SK-N-MC (cell line): Measurements from ENCODE around the gene B3GALT5.

ENCODE experiments used
- DNase-seq: peaks from one replicate; pipeline ENCODE4 v3.0.0-alpha.2; 2011; ENCODE audit warnings: low read depth, low spot score
- H3K27ac ChIP-seq: fragments of 200-600 bp; sonication (generic); 2 replicates; pipeline ENCODE4 v1.5.1; 2016; ENCODE audit warnings: mixed run types
- H3K36me3 ChIP-seq: fragments of 200-600 bp; sonication (generic); 2 replicates; pipeline ENCODE4 v1.6.1; 2017; ENCODE audit warnings: antibody characterized with exemption, low read length, mixed read lengths; ENCODE audit not compliant: insufficient read depth
- H3K4me3 ChIP-seq: fragments of 200-600 bp; sonication (generic); 2 replicates; pipeline ENCODE4 v1.5.1; 2016
- H3K9ac ChIP-seq: fragments of 200-600 bp; sonication (generic); 2 replicates; pipeline ENCODE4 v1.8.0; 2017; ENCODE audit warnings: mixed run types, mixed read lengths; ENCODE audit not compliant: insufficient read length
- H3K9me3 ChIP-seq: fragments of 200-600 bp; sonication (generic); 2 replicates; pipeline ENCODE4 v1.6.1; 2017; ENCODE audit warnings: low read depth, mild to moderate bottlenecking, antibody characterized with exemption, low read length, moderate library complexity, mixed read lengths
- EZH2 ChIP-seq: fragments of 200-600 bp; sonication (generic); IDR thresholded peaks from one replicate; pipeline ENCODE4 v1.6.1; 2017; ENCODE audit warnings: antibody characterized with exemption
- FOXP2 ChIP-seq: optimal IDR thresholded peaks from 2 replicates; pipeline ENCODE3; 2011; ENCODE audit warnings: mild to moderate bottlenecking, moderate library complexity; ENCODE audit not compliant: insufficient read depth; ENCODE audit errors: extremely low read length, control extremely low read depth
- POLR2AphosphoS5 ChIP-seq: IDR thresholded peaks from 2 replicates; pipeline ENCODE4 v1.6.1; 2012; ENCODE audit warnings: mild to moderate bottlenecking, low read depth, low read length, borderline replicate concordance

Gene B3GALT5

DNA sequence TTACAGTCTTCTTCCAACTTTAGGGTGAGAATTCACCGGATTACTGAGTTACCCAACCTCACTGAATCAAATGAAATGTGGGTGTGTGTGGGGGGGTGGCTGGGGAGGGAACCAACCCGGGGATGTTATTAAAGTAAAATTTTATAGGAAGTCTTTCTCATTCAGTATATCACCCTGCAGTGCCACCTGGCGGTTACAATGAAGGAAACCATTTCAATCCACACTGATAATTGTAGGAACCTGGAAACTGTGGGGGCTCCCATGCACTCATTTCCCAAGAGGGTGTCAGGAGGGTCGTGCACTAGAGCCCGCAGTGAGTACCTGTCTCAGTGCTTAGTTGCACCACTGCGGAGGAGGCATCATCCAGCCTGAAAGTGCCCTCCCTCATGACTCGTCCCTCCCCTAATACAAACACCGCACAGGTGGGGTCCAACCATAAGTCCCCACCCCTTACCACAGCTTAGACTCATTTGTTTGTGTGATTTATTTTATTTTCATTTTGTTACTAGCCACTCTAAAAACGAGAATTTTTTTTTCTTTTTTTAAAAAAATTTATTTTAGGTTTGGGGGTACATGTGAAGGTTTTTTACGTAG, 103.2 kb downstream of the B3GALT5 start:
- DNase-seq: no peak
- Histone ChIP-seq H3K9me3 (no peaks in the 10 kb centered on the region), H3K36me3 (no peaks in the 10 kb centered on the region), H3K4me3 (no peak overlapping the region), H3K9ac (no peak overlapping the region), H3K27ac (no peak overlapping the region)
- TF ChIP-seq POLR2AphosphoS5: no peak
- no peak for TF ChIP-seq FOXP2
- TF ChIP-seq EZH2: no peak

DNA sequence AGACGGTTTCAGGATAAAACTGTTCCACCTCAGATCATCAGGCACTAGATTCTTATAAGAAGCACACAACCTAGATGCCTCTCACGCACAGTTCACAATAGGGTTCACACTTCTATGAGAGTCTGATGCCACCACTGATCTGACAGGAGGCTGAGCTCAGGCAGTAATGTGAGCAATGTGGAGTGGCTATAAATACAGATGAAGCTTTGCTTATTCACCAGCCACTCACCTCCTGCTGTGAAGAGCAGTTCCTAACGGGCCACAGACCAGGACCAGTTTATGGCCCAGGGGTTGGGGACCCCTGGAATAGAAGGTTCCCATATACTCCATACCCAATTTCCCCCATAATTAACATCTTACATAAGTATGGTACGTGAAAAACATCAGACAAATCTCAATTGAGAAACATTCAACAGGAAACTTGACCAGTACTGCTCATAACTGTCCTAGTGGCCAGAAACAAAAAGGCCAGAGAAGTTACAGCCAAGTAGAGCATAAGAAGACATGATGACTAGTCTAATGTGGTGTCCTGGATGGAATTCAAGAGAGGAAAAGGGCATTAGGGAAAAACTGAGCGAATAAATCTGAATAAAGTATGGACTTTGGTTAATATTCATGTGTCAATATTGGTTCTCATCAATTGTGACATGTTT, 107.5 kb downstream of the B3GALT5 start:
- Histone ChIP-seq H3K27ac (no peak overlapping the region), H3K9me3 (no peaks in the 10 kb centered on the region), H3K36me3 (no peaks in the 10 kb centered on the region), H3K9ac (no peak overlapping the region), H3K4me3 (no peak overlapping the region)
- no peak for DNase-seq
- TF ChIP-seq POLR2AphosphoS5 (no peak), FOXP2 (no peak), EZH2 (no peak)

DNA sequence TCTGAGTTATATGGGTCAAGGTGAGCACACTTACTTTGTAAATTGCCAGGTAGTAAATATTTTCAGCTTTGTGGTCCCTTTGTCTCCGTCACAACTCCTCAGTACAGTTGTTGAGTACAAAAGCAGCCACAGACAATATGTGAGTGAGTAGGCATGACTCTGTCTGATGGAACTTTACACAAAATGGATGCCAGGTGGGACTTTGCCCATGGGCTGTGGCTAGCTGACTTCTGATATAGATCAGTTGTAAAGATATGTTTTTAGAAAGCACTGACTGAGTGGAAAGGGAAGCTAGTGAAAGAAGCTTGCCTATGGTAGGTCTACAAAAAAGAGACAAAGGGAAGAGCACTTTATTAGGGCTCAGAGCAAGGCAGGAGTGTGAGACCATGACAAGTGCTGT, 109.1 kb downstream of the B3GALT5 start:
- H3K27ac ChIP-seq: no peak overlapping the region
- no peak for DNase-seq
- TF ChIP-seq POLR2AphosphoS5: no peak
- no peak for TF ChIP-seq EZH2
- TF ChIP-seq FOXP2: no peak
- no peak overlapping the region for H3K4me3 ChIP-seq
- H3K9me3 ChIP-seq: no peaks in the 10 kb centered on the region
- H3K9ac ChIP-seq: no peak overlapping the region
- no peaks in the 10 kb centered on the region for H3K36me3 ChIP-seq
